Transverse colon (tissue), 3 donors: ENCODE data around the gene AIF1.

Experiments
- CTCF ChIP-seq, 5 experiments: fragments of 200-600 bp in 3 of 5; fragments of 450-650 bp in 2 of 5; sonication (generic) in 3 of 5; IDR thresholded peaks; 1 replicate in 2 of 5; 2 replicates in 3 of 5; pipeline ENCODE4 v1.5.1; 2016 to 2017; ENCODE audit warnings: antibody characterized with exemption in 5 of 5, inconsistent platforms in 3 of 5, mild to moderate bottlenecking in 2 of 5, moderate library complexity in 1 of 5
- EP300 ChIP-seq: sonication (generic); formaldehyde crosslinking; IDR thresholded peaks from one replicate; pipeline ENCODE4 v1.6.1; 2017; ENCODE audit warnings: antibody characterized with exemption, low read depth
- POLR2A ChIP-seq: fragments of 450-650 bp; IDR thresholded peaks from one replicate; pipeline ENCODE4 v1.6.1; 2016; ENCODE audit warnings: antibody characterized with exemption, mild to moderate bottlenecking, moderate library complexity

- TF ChIP-seq CTCF (IDR thresholded peaks at IDR 0.05) (no peak), POLR2A (no peak), EP300 (no peak)
Measured at GRCh38 chr6:31658158-31658688, 43.2 kb downstream of the AIF1 start.
